Breast epithelium (tissue), 4 donors: ENCODE results near the gene MOB3A. TPM values are rescaled to one million over a fixed set of nuclear protein-coding genes. Genes with fewer than 3 reads are reported as not detected.

Experiments used
- DNase-seq, 2 donors: peaks; one replicate each; pipeline ENCODE4 v3.0.0-alpha.2; 2019; ENCODE audit warnings: low spot score in 2 of 2
- H3K27ac ChIP-seq, 2 donors: fragments of 200-600 bp; sonication (generic) in 1 of 2; one replicate each; pipeline ENCODE4 v1.5.1; 2016 to 2019; ENCODE audit warnings: mild to moderate bottlenecking in 1 of 2
- H3K27me3 ChIP-seq, 2 donors: fragments of 200-600 bp; sonication (generic) in 1 of 2; one replicate each; pipeline versions ENCODE4 v1.5.1 to v1.6.0; 2017 to 2019; ENCODE audit warnings: control low read depth in 1 of 2, mild to moderate bottlenecking in 1 of 2
- H3K36me3 ChIP-seq: fragments of 200-600 bp; one replicate; pipeline ENCODE4 v1.5.1; 2019
- H3K4me1 ChIP-seq, 2 donors: fragments of 200-600 bp; sonication (generic); one replicate each; pipeline ENCODE4 v1.5.1; 2016 to 2019; ENCODE audit warnings: control low read depth in 1 of 2
- H3K4me3 ChIP-seq, 3 donors: fragments of 200-600 bp; sonication (generic); 1 replicate in 2 of 3; 2 replicates in 1 of 3; pipeline ENCODE4 v1.5.1; 2016 to 2019; ENCODE audit warnings: mild to moderate bottlenecking in 3 of 3, moderate library complexity in 2 of 3
- H3K9me3 ChIP-seq, 2 donors: fragments of 200-600 bp; sonication (generic) in 1 of 2; one replicate each; pipeline ENCODE4 v1.5.1; 2016 to 2019; ENCODE audit warnings: control low read depth in 1 of 2
- POLR2A ChIP-seq: fragments of 450-650 bp; IDR thresholded peaks from one replicate; pipeline ENCODE4 v1.6.1; 2016; ENCODE audit warnings: antibody characterized with exemption, mild to moderate bottlenecking, moderate library complexity
- POLR2AphosphoS5 ChIP-seq, 3 donors: sonication (generic); formaldehyde crosslinking; IDR thresholded peaks; one replicate each; pipeline ENCODE4 v1.6.1; 2017; ENCODE audit warnings: antibody characterized with exemption in 3 of 3
- intact Hi-C: fragments of 100-400 bp; cut with DNase I; formaldehyde crosslinking; loops from one replicate; pipeline ENCODE4 v1.15.1; 2023; ENCODE audit warnings: low total_unique reads
- total RNA-seq, 3 donors: library from RNA; depleted of rRNA; stranded (reverse); fragments of >200 nt; gene quantifications; one replicate each; pipeline ENCODE4 v1.1.0, GENCODE V29; 2016
- TF ChIP-seq, protein P1 (sequence below), 3 donors: fragments of 450-650 bp; IDR thresholded peaks; one replicate each; pipeline ENCODE4 v1.5.1; 2016 to 2017; ENCODE audit warnings: antibody characterized with exemption in 3 of 3, mild to moderate bottlenecking in 3 of 3, moderate library complexity in 3 of 3

The MOB3A gene
- total RNA-seq, 3 donors from 2014 or later, result 18.3 to 45.8 (median 29.2) TPM

DNA sequence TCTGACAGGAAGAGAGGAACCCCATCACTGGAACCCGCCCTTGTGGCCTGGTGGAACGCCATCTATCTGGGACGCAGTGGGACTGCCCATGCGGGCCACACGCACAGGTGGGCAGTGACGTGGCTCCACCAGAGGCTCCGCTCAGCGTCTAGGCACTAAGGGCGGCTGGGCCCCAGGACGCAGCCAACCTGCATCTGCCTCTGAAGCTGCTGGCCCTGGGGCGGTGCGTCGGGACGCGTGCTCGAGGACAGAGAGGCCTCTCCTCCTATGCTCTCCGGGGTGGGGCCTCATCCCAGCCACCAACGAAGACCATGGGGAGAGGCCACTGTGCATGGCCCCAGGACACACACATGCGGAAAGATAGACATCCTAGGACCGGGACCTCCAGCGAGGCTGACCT is 18.7 kb upstream of the MOB3A start:
- no peak overlapping the region for H3K4me3 ChIP-seq
- H3K9me3 ChIP-seq, result no peaks in the 10 kb centered on the region
- peaks cover 38% of the 10 kb centered on the region for H3K36me3 ChIP-seq
- DNase-seq, result no peak
- H3K27ac ChIP-seq, result no peak overlapping the region
- no peaks in the 10 kb centered on the region for H3K4me1 ChIP-seq
- intact Hi-C loops, result no loop called here
- TF ChIP-seq POLR2AphosphoS5 (IDR thresholded peaks at IDR 0.05) (no peak), POLR2A (no peak)
- TF ChIP-seq, protein P1, sequence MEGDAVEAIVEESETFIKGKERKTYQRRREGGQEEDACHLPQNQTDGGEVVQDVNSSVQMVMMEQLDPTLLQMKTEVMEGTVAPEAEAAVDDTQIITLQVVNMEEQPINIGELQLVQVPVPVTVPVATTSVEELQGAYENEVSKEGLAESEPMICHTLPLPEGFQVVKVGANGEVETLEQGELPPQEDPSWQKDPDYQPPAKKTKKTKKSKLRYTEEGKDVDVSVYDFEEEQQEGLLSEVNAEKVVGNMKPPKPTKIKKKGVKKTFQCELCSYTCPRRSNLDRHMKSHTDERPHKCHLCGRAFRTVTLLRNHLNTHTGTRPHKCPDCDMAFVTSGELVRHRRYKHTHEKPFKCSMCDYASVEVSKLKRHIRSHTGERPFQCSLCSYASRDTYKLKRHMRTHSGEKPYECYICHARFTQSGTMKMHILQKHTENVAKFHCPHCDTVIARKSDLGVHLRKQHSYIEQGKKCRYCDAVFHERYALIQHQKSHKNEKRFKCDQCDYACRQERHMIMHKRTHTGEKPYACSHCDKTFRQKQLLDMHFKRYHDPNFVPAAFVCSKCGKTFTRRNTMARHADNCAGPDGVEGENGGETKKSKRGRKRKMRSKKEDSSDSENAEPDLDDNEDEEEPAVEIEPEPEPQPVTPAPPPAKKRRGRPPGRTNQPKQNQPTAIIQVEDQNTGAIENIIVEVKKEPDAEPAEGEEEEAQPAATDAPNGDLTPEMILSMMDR (IDR thresholded peaks at IDR 0.05), result no peak
- H3K27me3 ChIP-seq, result no peaks in the 10 kb centered on the region

DNA sequence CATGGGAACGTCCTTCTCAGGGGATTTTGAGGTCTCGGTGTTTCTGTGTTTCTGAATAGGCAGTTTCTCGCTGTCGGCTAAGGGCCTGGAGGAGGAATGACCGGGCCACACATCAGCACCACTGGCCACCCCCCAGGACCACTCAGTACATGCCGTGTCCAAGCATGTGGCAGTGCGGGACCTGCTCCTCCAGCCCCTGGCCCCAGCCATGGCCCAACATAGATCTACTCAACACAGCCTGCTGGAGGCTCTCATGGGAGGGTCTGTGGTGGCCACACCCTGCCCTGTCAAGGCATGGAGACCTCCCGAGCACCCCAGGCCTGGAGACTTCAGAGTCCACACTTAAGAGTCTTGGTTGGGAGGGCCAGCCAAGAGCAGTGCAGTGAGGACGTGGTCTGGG is 18.1 kb upstream of the MOB3A start:
- intact Hi-C loops, result no loop called here
- Histone ChIP-seq H3K9me3 (no peaks in the 10 kb centered on the region), H3K27ac (no peak overlapping the region), H3K36me3 (peaks cover 38% of the 10 kb centered on the region), H3K4me1 (no peaks in the 10 kb centered on the region), H3K27me3 (no peaks in the 10 kb centered on the region), H3K4me3 (no peak overlapping the region)
- DNase-seq, result no peak
- TF ChIP-seq, protein P1 (IDR thresholded peaks at IDR 0.05), result no peak
- no peak for TF ChIP-seq POLR2A
- TF ChIP-seq POLR2AphosphoS5 (IDR thresholded peaks at IDR 0.05), result no peak

DNA sequence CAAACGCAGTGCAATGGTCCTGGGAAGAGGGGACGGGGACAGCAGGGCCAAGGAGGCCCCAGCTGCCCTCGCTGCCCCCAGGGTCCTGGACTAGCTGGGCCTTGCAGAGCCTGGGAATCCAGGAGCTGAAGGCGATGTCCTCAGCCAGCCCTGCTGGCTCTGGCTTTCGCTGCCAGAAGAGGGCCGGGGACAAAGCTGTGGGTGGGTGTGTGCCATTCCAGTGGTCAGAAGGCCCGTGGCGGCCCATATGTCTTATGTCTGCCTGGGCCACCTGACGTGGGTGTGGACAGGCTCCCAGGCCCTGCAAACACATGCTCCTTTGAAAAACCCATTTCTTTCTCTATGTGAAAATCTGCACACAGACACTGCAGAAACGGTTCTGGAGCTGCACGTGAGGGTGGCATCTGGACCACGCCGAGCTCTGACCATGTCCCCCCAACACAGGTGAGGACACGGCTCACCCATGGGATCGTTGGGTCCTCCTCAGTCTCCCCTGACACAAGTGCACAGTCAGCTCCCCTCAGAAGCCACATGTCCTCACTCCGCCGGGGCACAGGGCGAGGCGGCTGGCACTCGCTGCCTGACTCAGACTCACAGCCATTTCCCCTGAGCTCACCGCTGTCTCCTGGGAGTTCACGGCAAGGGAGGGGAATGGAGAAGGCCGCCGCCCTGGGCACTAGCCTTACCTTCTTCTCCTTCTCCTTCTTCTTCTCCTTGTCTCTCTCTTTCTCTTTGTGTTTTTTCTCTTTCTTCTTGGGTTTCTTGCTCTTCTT is 17.5 kb upstream of the MOB3A start:
- DNase-seq, result no peak
- no peak overlapping the region for H3K4me3 ChIP-seq
- intact Hi-C loops, result no loop called here
- peaks cover 38% of the 10 kb centered on the region for H3K36me3 ChIP-seq
- H3K27ac ChIP-seq, result no peak overlapping the region
- TF ChIP-seq, protein P1 (IDR thresholded peaks at IDR 0.05), result no peak
- no peak for TF ChIP-seq POLR2AphosphoS5 (IDR thresholded peaks at IDR 0.05)
- TF ChIP-seq POLR2A, result no peak
- H3K9me3 ChIP-seq, result no peaks in the 10 kb centered on the region
- H3K4me1 ChIP-seq, result no peaks in the 10 kb centered on the region
- no peaks in the 10 kb centered on the region for H3K27me3 ChIP-seq

DNA sequence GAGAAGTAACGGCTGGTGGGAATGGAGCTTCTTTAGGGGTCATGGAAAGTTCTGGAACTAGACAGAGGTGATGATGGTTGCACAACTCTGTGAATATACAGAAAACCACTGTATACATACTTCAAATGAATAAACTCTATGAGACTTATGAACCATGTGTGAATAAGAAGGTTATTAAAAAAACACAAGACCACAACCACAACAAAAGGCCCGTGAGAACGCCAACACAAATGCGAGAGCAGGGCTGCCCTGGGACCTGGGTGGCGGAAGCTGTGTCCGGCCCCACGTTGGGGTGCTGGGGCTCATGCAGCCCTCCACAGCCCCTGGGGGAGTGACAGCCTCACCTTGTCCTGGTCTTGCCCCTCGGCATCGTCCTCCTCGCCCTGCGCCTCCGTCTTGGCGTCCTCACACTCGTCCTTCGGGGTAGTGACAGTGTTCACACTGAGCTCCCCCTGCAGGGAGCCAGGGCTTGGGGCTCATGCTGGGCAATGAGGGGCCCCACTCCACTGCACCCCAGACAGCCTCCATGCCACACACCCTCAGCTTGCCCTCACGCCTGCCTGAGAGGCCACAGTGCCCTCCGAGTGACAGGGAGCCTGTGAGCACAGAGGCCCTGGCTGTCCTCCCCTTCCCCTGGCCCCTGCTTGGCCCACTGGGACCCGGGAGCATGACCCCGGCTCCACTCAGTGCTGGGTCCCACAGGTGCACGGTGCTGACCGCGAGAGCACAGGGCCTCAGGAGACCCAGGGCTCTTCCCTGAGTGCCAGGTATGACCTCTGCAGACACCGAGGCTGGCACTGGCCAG is 16.6 kb upstream of the MOB3A start:
- H3K4me3 ChIP-seq, result no peak overlapping the region
- DNase-seq, result no peak
- H3K36me3 ChIP-seq, result peaks cover 37% of the 10 kb centered on the region
- no peaks in the 10 kb centered on the region for H3K27me3 ChIP-seq
- H3K9me3 ChIP-seq, result no peaks in the 10 kb centered on the region
- no peak overlapping the region for H3K27ac ChIP-seq
- intact Hi-C loops, result no loop called here
- no peaks in the 10 kb centered on the region for H3K4me1 ChIP-seq
- TF ChIP-seq POLR2A (no peak), POLR2AphosphoS5 (IDR thresholded peaks at IDR 0.05) (no peak)
- TF ChIP-seq, protein P1 (IDR thresholded peaks at IDR 0.05), result no peak

DNA sequence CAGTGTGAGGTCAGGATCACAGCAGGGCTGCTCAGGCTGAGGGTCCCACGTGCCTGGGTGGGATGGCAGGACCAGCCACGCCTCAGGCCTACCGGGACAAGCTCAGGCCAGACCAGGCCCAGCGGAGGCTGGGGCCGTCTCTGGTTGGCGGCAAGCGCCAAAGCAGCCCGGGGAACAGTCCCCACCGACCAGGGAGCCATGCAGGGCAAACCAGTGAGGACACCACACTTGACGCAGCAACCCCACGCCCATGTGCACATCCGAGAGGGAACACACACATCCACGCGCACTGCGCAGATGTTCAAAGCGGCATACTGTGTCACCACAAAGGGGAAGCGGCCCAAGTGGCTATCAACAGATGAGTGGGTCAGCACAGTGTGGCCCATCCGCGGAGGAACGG is 15.8 kb upstream of the MOB3A start:
- TF ChIP-seq, protein P1 (IDR thresholded peaks at IDR 0.05), result no peak
- no peak for TF ChIP-seq POLR2A
- no peak for TF ChIP-seq POLR2AphosphoS5 (IDR thresholded peaks at IDR 0.05)
- intact Hi-C loops, result no loop called here
- no peak overlapping the region for H3K27ac ChIP-seq
- peaks cover 29% of the 10 kb centered on the region for H3K36me3 ChIP-seq
- no peak for DNase-seq
- H3K27me3 ChIP-seq, result no peaks in the 10 kb centered on the region
- H3K4me1 ChIP-seq, result no peaks in the 10 kb centered on the region
- H3K4me3 ChIP-seq, result no peak overlapping the region
- H3K9me3 ChIP-seq, result no peaks in the 10 kb centered on the region
